AML-193 (cell line): ENCODE data around the gene NKX2-3.

Experiments used
- DNase-seq, 2 experiments: peaks; one replicate each; lab custom pipeline; 2025; lab: John Stamatoyannopoulos, UW

The NKX2-3 gene

DNA sequence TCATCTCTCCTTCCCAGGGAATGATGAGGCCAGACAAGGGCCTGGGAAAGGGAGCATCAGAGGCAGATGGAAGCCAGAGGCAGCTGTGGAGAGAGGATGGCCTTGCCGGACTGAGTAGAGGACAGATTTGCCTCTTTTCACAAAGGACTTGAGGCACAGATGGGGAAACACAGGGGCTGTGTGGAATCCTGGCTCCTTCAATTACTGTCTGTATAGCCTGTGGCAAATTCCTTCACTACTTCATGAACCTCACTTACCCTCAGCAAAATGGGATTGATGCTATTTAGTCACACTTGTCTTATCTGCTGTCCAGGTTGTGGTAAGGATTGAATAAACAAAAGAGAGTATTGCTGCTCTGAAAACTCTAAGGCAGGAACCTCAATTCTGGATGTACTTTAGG is 47.2 kb downstream of the NKX2-3 start:
- no peak for DNase-seq

GRCh38 chr10:99582255-99582770 is 49.6 kb downstream of the NKX2-3 start:
- DNase-seq: no peak

DNA sequence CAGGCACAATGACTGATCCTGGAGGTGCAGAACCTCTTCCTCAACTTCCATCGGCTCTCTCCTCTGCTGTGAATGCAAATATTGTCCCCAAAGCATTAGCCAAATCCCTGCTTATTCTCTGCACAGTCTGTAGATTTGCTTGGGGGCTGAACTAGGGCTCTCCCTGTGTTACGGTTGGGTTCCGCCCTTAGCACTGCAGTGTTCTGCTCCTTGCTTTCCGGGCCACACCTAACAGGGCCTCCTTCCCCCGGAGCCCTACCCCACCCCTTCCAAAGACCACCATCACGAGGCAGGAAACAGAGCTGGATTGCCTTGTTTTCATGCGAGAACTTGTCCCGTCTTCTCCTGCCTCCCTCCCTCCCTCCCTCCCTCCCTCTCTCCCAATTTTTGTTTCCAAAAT is 50.9 kb downstream of the NKX2-3 start:
- DNase-seq: no peak
